ENCODE measurements around the gene WDR7.

DNA sequence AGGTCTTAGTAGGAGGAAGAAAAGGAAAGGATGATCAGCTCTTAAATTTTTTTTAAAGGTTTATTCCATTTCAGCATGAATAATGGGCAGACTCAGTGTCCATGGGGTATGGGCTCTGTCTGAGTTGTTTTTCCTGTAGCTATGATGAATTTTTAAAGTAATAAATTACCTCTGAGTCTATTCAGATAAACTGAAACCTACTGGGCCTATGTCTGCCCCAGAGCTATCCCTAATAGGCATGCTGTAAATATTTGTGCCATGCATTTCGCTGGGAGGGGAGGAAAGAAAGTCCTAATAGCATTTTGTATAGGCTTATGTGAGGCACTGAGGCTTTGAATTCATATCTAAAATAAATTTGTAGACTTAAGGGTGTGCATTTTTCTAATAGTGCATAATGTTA, 285.3 kb downstream of the WDR7 start:
- TF ChIP-seq ZBTB4 (CRISPR knock-in tag; IDR thresholded peaks at IDR 0.05) = no peak
- TF ChIP-seq, protein P1, sequence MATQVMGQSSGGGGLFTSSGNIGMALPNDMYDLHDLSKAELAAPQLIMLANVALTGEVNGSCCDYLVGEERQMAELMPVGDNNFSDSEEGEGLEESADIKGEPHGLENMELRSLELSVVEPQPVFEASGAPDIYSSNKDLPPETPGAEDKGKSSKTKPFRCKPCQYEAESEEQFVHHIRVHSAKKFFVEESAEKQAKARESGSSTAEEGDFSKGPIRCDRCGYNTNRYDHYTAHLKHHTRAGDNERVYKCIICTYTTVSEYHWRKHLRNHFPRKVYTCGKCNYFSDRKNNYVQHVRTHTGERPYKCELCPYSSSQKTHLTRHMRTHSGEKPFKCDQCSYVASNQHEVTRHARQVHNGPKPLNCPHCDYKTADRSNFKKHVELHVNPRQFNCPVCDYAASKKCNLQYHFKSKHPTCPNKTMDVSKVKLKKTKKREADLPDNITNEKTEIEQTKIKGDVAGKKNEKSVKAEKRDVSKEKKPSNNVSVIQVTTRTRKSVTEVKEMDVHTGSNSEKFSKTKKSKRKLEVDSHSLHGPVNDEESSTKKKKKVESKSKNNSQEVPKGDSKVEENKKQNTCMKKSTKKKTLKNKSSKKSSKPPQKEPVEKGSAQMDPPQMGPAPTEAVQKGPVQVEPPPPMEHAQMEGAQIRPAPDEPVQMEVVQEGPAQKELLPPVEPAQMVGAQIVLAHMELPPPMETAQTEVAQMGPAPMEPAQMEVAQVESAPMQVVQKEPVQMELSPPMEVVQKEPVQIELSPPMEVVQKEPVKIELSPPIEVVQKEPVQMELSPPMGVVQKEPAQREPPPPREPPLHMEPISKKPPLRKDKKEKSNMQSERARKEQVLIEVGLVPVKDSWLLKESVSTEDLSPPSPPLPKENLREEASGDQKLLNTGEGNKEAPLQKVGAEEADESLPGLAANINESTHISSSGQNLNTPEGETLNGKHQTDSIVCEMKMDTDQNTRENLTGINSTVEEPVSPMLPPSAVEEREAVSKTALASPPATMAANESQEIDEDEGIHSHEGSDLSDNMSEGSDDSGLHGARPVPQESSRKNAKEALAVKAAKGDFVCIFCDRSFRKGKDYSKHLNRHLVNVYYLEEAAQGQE (IDR thresholded peaks at IDR 0.05; ENCODE audit: low read depth, low read length) = no peak
- no peak for TF ChIP-seq ZNF274 (IDR thresholded peaks at IDR 0.05; ENCODE audit: insufficient read depth, insufficient read length)
- TF ChIP-seq CTCF (IDR thresholded peaks at IDR 0.05 in 2 of 3, conservative IDR thresholded peaks at IDR 0.05 in 1 of 3; ENCODE audit: control insufficient read depth in 2 of 3, extremely low read depth in 1 of 3, insufficient read depth in 1 of 3, low read depth in 3 of 3, low read length in 3 of 3) = no peak
- TF ChIP-seq, protein P2, sequence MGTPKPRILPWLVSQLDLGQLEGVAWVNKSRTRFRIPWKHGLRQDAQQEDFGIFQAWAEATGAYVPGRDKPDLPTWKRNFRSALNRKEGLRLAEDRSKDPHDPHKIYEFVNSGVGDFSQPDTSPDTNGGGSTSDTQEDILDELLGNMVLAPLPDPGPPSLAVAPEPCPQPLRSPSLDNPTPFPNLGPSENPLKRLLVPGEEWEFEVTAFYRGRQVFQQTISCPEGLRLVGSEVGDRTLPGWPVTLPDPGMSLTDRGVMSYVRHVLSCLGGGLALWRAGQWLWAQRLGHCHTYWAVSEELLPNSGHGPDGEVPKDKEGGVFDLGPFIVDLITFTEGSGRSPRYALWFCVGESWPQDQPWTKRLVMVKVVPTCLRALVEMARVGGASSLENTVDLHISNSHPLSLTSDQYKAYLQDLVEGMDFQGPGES (IDR thresholded peaks at IDR 0.05) = no peak
- TF ChIP-seq CBX5 (IDR thresholded peaks at IDR 0.05; ENCODE audit: low read depth) = no peak
- TF ChIP-seq RUNX3 (IDR thresholded peaks at IDR 0.05; ENCODE audit: low read length) = no peak
- no peak for TF ChIP-seq EZH2 (IDR thresholded peaks at IDR 0.05; ENCODE audit: borderline replicate concordance, control insufficient read depth, low read depth, low read length)
- TF ChIP-seq ATF2 (IDR thresholded peaks at IDR 0.05; ENCODE audit: low read length) = no peak
- TF ChIP-seq, protein P3, sequence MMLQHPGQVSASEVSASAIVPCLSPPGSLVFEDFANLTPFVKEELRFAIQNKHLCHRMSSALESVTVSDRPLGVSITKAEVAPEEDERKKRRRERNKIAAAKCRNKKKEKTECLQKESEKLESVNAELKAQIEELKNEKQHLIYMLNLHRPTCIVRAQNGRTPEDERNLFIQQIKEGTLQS (IDR thresholded peaks at IDR 0.05; ENCODE audit: borderline replicate concordance, extremely low read depth, low read depth, low read length) = no peak
